Stimulated activated naive CD4-positive, alpha-beta T cell (primary cell): ENCODE measurements around the gene DDTL.
"Not testable (repeated sequence)": the region's sequence is repeated elsewhere in the genome, so short reads cannot be mapped to it uniquely, and the experiment has no call there.

Experiments used
- DNase-seq, 6 experiments: peaks; one replicate each; lab custom pipeline; 2025; lab: John Stamatoyannopoulos, UW

The DDTL gene

DNA sequence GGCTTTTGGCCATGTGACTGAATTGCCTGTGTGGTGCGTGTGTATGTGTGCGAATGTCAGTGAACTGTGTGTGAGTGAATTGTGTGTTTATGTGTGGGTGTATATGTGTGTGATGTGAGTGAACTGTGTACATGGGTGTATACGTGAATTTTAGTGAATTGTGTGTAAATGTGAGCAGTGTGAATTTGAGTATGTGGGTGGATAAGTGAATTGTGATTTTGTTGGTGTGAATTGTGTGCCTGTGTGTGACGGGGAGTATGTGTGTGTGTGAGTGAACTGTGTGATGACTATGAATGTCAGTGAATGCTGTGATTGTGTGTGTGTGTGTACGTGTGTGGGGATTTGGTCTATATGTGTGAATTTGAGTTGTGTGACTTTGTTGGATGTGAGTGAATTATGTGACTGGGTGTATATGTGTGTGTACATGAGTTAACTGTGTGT, 3.5 kb downstream of the DDTL start:
- DNase-seq = no peak

GRCh38 chr22:23970816-23971486, 4.3 kb downstream of the DDTL start:
- no peak for DNase-seq

- not testable (repeated sequence) for DNase-seq
Observed at GRCh38 chr22:23971927-23972326, 5.2 kb downstream of the DDTL start.

GRCh38 chr22:23974345-23974744, 7.7 kb downstream of the DDTL start, which contains the start of gene DDT:
TSS of gene DDT (minus strand) at chr22:23974441. CDS start at chr22:23974414, 27 bp downstream.
- not testable (repeated sequence) for DNase-seq

GRCh38 chr22:23974836-23975352, 8.2 kb downstream of the DDTL start:
- not testable (repeated sequence) for DNase-seq

DNA sequence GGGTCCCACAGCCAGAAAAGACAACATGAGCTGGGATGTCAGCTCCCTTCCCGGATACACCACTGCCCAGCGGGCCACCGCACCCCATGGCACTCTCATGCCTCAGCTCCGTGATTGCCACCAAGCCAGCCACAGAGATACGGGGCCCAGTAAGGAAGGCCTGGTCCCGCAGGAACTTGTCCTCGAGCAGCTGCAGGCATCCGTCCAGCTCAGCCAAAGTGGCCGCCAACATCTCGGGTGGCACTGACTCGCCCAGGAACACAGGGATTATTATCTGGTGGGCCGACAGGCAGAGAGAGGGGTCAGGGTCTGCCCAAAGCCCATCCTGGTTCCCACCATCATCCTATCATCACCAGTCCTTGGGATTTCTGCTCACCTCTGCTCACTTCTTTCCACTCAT, 10.6 kb downstream of the DDTL start:
- DNase-seq = not testable (repeated sequence)

- DNase-seq = not testable (repeated sequence)
Observed at GRCh38 chr22:23979557-23980240, 13.0 kb downstream of the DDTL start, which contains the start of gene GSTT2. TSS of gene GSTT2 (plus strand) at chr22:23980134.

DNA sequence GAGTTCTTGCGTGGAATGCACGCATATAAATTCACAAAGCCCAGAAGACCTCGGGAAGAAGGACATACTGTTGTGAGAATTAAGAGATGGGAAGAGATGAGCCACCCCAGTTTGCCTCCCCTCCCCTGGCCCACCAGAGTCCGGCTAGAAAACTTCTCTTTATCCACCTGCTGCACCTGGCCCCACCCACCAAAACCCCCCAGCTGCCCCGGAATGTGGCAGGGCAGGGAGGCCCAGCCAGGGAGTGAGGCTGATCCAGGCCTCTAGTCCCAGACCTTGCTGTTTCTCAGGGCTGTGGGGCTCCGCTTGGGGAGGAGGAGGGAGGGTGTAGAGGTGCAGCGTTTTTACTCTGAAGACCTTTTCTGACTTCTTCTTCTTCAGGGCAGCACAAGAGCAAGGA, 13.9 kb downstream of the DDTL start:
- DNase-seq = not testable (repeated sequence)

DNA sequence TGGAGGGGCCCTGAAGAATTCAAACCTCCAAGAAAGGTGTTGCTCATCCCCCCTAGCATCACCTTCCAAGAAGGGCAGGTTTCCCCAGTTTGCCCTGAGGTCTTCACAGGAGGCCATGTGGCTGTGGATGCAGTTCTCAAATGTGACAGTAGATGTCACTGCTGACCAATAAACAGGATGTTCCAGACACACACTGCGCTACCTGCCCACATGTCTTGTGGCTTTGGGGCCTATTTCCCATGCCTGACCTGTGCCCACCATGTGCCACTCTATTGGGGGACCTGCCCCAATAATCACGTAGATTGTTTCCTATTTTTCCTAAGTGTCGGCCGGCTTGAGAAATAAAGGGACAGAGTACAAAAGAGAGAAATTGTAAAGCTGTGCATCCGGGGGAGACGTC, 17.7 kb downstream of the DDTL start:
- peak in 4 of 6 experiments; percentile 7 to 73 (median 58) for DNase-seq

DNA sequence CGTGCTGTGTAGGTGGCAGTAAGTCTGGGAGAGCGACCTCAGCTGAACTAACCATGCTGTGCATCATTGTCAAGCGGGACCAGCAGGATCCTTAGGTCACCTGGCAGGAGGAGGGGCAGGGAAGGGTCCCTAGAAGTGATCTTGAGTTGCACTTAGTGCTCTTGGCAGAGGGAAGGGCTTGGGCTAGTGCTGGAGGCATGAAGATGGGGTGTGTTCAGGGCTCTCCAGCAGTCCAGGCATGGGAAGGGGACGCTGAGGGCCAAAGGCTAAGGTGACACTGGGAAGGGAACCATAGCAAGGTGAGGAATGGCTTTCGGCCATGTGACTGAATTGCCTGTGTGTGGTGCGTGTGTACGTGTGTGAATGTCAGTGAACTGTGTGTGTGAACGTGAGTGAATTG, 19.4 kb downstream of the DDTL start:
- not testable (repeated sequence) for DNase-seq

DNA sequence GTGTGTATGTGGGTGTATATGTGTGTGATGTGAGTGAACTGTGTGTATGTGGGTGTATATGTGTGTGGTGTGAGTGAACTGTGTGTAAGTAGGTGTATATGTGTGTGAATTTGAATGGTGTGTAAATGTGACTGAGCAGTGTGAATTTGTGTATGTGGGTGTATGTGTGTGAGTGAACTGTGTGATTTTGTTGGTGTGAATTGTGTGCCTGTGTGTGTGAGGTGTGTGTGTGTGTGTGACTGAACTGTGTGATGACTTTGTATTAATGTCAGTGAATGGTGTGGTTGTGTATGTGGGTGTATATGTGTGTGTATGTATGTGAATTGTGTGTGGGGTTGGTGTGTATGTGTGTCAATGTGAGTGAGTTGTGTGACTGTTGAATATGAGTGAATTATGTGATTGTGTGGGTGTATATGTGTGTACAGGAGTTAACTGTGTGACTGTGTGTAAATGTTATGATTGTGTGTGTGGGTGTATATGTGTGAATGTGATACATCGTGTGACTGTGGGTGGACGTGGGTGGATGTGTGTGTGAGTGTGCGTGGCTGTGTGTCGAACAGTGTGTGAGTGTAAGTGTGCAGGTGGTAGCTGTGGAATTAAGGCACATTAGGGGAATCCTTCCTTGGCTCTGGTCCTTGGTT, 20.0 kb downstream of the DDTL start:
- not testable (repeated sequence) for DNase-seq

GRCh38 chr22:23989583-23990244, 23.0 kb downstream of the DDTL start:
- not testable (repeated sequence) for DNase-seq

DNA sequence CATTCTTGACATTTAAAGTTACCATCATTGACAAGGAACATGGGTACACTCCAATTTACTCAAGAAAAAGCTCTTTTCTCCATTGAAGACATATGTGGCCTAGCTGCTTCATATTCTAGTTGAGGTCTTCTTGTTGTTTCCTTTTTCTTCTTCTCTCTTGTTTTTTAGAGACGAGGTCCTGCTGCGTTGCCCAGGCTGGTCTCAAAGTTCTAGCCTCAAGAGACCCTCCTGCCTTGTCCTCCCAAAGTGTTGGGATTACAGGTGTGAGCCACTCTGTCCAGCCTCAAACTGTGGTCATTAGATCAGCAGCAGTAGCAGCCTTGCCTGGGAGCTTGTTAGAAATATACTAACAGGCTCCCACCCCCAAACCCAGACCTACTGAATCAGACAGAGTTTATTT, 26.4 kb downstream of the DDTL start:
- not testable (repeated sequence) for DNase-seq

GRCh38 chr22:23993581-23994177, 27.0 kb downstream of the DDTL start:
- not testable (repeated sequence) for DNase-seq

- DNase-seq = no peak
Observed at GRCh38 chr22:23997092-23997491, 30.4 kb downstream of the DDTL start.

DNA sequence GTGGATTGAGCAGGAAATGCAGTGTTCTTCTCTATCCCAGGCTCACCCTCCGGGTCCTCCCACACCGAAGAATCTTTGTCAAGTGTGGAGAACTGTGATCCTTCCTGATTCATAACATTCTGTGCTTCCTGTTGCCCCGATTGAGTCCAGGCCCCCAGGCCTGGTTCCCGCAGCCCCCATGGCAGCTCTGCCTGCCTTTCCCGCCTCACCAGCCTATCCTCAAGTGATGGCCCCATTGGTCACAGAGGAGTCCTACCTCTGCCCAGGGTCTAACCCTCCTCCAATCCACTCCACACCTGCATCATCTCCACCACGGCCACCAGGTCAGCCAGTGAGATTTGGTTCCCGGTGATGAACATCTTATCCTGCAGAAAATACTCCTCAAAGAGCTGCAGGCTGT, 33.1 kb downstream of the DDTL start:
- not testable (repeated sequence) for DNase-seq

DNA sequence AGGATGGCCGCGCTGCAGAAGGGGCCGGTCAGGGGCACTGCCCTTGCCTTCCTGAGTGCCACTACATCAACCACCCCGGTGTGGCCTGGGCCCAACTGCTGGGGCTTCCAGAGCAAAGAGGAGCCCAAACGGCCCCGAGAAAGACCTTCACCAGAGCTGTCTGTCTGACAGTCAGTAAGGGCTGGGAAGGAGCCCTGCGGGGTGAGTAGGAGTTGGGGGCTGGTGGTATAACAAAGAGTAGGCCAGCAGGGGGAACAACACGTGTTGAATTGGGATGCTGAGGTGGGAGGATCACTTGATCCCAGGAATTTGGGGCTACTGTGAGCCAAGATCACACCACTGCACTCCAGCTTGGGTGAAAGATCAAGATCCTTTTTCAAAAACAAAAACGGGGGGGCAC, 34.6 kb downstream of the DDTL start:
- DNase-seq = no peak

DNA sequence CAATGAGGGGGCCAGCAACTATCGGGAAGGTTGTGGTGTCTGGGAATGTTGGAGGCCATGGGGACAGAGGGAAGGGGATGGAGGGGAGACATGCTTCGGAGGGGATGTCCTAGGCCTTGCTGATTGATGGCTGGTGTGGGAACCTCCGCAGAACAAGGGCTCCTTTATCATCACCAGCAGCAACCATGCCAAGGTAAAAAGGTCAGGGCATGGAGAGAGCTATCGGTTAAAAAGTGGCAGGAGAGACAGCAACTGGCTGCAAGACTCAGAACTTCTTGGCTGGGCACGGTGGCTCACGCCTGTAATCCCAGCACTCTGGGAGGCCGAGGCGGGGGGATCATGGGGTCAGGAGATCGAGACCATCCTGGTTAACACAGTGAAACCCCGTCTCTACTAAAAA, 35.6 kb downstream of the DDTL start:
- DNase-seq = no peak

DNA sequence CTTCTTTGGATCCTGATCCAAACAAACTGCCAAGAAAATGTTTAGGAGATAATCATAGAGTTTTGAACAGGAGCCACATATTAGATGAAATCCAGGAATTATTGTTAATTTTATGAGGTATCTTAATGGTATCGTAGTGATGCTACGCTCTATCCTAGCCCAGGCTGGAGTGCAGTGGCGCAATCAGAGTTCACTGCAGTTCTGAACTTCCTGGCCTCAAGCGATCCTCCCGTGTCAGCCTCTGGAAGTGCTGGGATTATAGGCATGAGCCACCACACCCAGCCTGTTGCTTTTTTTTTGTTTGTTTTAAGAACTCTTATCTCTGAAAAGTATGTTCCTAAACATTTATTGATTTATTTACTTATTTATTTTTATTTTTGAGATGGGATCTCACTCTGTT, 36.2 kb downstream of the DDTL start:
- DNase-seq = no peak

DNA sequence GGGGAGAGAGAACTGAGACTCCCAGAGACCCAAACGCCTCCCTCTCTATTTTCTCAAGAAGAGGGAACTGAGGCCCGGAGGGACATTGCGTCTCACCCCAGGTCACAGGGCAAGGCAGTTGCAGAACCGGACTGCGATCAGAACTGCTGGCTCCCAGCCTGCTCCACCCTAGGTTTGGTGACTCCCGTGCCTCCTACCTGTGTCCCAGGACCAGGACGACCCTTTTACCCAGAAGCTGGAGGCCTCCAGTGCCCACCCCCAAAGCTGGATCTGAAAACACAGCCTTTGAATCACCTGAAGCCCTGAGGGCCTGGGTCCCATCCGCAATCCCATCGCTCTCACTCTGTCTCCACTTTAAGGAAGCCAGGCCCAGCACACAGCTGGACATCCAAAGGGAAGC, 37.2 kb downstream of the DDTL start:
- no peak for DNase-seq

DNA sequence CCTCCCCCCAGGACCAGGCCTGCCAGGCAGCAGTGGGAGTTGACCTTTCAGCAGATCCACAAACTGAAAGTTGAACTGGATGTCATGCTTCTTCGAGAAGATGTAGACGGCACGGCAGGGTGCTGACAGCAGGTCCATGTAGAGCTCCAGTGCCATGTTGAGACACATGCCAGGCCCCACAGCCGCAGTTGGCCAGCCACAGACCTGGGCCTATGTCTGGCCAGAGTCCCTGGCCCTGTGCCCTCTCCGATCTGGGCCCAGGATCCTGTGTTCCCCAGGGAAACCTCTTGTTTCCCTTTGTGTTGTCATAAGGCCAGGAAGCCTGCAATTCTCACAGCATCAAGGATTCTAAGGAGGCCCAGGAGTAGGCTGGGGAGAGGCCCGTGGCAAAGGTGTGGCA, 38.5 kb downstream of the DDTL start, which contains the start of gene GSTT4:
TSS of gene GSTT4 (minus strand) at position 253 of the 400 bp plus-strand sequence. CDS start at position 156, 97 bp downstream.
- DNase-seq = no peak
